ENCODE data around the gene PLEKHO2.
A peak's percentile ranks its signal among the peaks of the same experiment; 100 is the strongest.

The PLEKHO2 gene

GRCh38 chr15:64825431-64826294, 16.1 kb upstream of the PLEKHO2 start, which contains the start of gene PIF1:
PIF1 (minus strand) TSS chr15:64825647; CDS start chr15:64824335, 1,312 bp downstream.
- peak; percentile 92 for DNase-seq

GRCh38 chr15:64828985-64829384, 12.7 kb upstream of the PLEKHO2 start:
- no peak for DNase-seq

- DNase-seq: no peak
Observed at GRCh38 chr15:64833690-64834089, 8.0 kb upstream of the PLEKHO2 start.

- DNase-seq: no peak
Observed at GRCh38 chr15:64836023-64836536, 5.6 kb upstream of the PLEKHO2 start.

- peak; percentile 74 for DNase-seq
Observed at GRCh38 chr15:64837502-64837901, 4.2 kb upstream of the PLEKHO2 start.

- no peak for DNase-seq
Observed at GRCh38 chr15:64841060-64841343, 713 bp upstream of the PLEKHO2 start.

GRCh38 chr15:64842096-64842939, 603 bp downstream of the PLEKHO2 start:
- DNase-seq: no peak

- DNase-seq: peak; percentile 42
Observed at GRCh38 chr15:64842986-64843561, 1.4 kb downstream of the PLEKHO2 start.

- no peak for DNase-seq
Observed at GRCh38 chr15:64843991-64844390, 2.3 kb downstream of the PLEKHO2 start.

GRCh38 chr15:64844576-64845145, 2.9 kb downstream of the PLEKHO2 start:
- DNase-seq: peak; percentile 22

GRCh38 chr15:64845183-64845611, 3.5 kb downstream of the PLEKHO2 start:
- DNase-seq: no peak

- no peak for DNase-seq
Observed at GRCh38 chr15:64845831-64846595, 4.3 kb downstream of the PLEKHO2 start.

GRCh38 chr15:64847016-64847415, 5.3 kb downstream of the PLEKHO2 start:
- DNase-seq: no peak

GRCh38 chr15:64847448-64847847, 5.7 kb downstream of the PLEKHO2 start:
- no peak for DNase-seq

- DNase-seq: no peak
Observed at GRCh38 chr15:64847876-64848716, 6.4 kb downstream of the PLEKHO2 start.

GRCh38 chr15:64850778-64851502, 9.2 kb downstream of the PLEKHO2 start:
- no peak for DNase-seq

GRCh38 chr15:64851503-64851840, 9.8 kb downstream of the PLEKHO2 start:
- no peak for DNase-seq

- DNase-seq: no peak
Observed at GRCh38 chr15:64854041-64854440, 12.3 kb downstream of the PLEKHO2 start.

- DNase-seq: no peak
Observed at GRCh38 chr15:64854526-64854925, 12.8 kb downstream of the PLEKHO2 start.

- DNase-seq: no peak
Observed at GRCh38 chr15:64855205-64855975, 13.7 kb downstream of the PLEKHO2 start.

All from CD4-positive, alpha-beta T cell treated with Interleukin-17A for 4 hours (primary cell).